OCI-LY3 (cell line): ENCODE results near the gene NEDD4L.

Experiments
- EZH2phosphoT487 ChIP-seq: fragments of 200-600 bp; shearing (Covaris generic); IDR thresholded peaks from 2 replicates; pipeline ENCODE4 v1.6.1; 2018; ENCODE audit warnings: antibody characterized with exemption, mixed run types, low read depth
- TF ChIP-seq, protein P1 (sequence below): fragments of 200-600, 300-600 bp; sonication (generic); IDR thresholded peaks from 2 replicates; pipeline ENCODE4 v1.5.1; 2014; ENCODE audit warnings: antibody characterized with exemption, low read length, low read depth

- TF ChIP-seq, protein P1, sequence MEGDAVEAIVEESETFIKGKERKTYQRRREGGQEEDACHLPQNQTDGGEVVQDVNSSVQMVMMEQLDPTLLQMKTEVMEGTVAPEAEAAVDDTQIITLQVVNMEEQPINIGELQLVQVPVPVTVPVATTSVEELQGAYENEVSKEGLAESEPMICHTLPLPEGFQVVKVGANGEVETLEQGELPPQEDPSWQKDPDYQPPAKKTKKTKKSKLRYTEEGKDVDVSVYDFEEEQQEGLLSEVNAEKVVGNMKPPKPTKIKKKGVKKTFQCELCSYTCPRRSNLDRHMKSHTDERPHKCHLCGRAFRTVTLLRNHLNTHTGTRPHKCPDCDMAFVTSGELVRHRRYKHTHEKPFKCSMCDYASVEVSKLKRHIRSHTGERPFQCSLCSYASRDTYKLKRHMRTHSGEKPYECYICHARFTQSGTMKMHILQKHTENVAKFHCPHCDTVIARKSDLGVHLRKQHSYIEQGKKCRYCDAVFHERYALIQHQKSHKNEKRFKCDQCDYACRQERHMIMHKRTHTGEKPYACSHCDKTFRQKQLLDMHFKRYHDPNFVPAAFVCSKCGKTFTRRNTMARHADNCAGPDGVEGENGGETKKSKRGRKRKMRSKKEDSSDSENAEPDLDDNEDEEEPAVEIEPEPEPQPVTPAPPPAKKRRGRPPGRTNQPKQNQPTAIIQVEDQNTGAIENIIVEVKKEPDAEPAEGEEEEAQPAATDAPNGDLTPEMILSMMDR: no peak
- no peak for TF ChIP-seq EZH2phosphoT487
Observed at GRCh38 chr18:58375051-58375450, 331.0 kb downstream of the NEDD4L start.
